NCI-H1436 treated with DMSO at 0.1 percent for 48 hours (cell line): Measurements from ENCODE around the gene FGA.
"Not testable (repeated sequence)": the region's sequence is repeated elsewhere in the genome, so short reads cannot be mapped to it uniquely, and the experiment has no call there.

Experiments
- DNase-seq: peaks from one replicate; lab custom pipeline; 2025; lab: John Stamatoyannopoulos, UW

The FGA gene

DNA sequence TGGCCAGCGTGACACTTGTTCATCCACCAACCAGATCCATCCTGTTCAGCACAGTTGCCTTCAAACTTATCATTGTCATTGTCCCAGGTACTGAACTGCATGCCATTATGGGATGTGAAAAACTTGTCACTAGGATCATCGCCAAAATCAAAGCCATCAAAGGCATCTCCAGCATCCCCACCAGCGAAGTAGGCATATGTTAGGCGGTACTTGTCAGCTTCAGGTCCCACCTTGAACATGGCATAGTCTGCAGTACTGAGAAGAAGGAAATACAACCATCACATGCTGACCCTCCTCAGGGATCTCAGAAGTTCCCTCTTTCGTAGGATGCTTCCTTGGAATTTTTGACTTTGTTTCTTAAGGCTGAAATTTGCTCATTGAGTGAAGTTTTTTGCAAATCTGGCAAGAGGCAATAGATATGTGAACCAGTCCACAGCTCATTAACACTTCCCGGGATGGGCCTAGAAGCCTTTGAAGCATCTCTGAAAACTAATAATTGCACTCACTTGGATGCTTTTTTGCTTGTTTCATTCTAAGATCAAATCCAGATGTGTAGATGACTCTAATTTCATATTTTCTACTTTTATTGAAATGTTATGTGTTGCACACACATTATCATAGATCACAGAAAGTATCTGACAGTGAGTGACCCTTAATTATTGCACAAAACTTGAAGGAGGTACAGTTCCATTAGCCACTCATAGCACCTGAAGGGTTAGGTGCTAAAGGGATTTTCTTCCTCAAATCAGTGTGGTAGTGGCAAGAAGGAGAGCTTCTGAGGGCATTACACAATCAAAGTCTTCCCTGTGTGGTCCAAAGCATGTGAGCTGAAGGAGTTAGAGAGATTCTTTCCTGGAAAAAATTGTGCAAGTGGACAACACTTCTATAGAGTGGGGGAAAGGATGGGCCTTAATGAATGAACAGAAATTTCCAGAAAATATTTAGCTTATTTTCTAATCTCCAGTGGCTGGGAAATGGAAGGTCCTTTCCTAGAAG, 16.5 kb upstream of the FGA start:
- DNase-seq, result no peak

DNA sequence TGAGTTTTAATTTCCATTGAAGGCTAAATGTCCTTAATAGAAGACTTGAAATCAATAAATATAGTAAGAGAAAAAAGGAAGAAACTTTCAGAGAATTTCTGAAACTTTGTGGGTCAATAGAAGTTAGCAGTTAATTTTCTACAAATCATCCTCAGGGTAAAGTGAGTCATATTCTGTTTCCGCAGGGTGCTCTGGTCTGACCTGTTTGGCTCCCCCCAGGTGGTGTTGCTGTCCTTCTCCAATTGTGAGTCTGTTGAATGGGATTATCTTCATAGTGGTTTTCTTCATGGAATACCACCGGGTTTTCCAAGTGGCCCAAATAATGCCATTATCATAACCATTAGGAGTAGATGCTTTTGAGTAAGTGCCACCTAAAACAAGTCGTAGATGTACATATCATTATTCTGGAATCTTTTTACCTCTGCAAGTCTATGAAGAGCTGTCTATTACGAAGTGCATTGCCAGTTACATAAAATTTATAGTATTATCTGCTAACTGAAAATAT, 14.2 kb upstream of the FGA start:
- DNase-seq, result no peak

DNA sequence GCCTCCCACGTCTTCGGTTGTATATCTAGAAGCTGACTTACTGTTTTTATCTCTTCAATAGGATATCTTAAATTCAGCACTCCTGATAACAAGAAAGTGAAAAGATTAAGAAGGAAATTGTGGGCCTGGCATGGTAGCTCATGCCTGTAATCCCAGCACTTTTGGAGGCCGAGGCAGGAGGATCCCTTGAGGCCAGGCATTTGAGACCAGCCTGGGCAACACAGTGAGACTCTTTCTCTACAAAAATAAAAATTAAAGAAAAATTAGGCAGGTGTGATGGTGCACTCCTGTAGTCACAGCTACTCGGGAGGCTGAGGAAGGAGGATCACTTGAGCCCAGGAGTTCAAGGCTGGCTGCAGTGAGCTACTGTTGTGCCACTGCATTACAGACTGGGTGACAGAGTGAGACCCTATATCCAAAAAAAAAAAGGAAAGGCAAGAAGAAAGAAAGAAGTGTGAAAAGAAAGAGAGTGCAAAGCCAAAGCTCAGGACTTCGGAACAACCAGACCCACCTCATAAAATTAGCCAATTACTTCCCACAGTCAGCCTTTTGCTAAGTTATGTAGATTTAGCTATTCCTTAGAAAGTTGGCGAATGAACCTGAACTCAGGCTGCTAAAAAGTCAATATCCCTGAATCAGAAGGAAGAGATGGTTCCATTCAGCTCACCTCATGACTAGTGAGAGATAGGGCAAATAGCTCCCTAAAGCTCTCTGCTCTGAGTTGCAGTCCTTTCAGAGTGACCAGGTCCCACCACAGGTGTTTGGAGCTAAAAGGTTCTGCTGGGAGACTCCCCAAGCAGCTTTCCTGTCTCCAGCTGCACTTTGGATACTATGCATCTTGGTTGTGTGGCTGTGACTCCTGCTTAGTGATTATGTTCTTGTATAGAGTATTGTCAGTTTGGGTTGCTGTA, 12.7 kb upstream of the FGA start:
- no peak for DNase-seq

DNA sequence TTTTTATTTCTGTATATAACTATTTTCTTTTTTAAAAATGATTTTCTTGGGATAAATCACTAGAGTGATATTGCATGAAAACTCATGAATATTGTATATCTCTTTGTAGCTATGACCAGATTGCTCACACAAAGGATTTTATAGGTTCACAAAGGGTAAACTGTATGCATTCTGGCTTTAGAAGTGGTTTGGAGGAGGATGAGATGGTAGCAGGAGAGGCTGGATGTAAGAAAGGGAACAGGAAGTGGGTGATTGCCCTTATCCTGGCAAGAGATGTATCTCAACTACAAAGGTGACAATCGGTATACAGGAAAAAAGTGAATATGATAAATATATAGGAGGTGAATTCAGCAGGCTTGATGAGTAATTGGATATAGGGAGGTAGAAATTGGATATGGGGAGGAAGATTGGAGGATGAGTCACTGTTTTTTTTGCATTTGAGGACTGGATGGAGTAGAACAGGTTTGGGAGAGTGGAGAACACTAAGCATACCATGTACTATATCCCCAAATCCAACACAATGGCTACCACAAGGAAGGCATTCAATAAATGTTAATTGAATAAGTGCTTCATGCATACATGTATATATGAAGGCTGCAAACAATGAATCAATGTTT, 12.0 kb upstream of the FGA start:
- DNase-seq, result no peak

DNA sequence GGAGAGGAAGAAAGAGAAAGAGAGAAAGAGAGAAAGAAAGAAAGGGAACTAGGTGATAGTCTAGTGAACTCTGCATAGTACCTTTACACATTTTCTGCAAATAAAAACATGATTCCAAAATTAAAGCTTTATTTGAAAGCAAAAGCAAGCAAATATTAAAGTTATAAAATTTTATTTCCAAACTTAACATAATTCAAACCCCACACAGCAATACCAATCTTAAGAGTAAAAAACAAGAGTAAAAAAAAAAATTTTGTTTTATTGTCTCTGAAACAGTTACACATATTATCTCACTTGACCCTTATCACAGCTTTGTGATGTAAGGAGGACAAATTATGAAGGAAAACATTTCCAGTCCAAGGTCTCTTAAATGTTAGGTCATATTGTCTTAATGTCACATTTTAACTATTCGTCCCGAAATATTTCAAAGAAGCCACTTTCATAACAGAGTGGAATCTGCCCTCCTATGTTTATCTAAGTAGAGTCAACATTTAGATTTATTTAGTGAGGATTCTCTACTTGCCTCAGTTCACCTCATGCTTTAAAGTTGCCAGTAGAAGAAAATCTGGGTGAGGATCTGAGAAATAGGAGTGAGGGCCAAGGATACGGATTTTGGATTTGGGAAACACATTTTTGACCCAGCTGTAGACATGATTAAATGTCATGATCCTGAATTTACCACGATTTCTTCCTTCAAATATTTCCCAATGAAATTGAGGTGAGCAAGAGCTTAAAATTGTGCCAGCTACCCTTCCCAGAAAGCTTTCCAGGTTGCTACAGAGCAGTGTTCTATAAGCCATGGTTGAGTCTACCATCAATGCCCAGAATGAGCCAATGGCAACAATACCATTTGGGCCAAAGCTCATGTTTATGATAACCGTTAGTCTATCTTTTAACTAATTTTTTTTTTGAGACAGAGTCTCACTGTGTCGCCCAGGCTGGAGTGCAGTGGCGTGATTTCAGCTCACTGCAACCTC, 7.5 kb upstream of the FGA start:
- DNase-seq, result no peak

DNA sequence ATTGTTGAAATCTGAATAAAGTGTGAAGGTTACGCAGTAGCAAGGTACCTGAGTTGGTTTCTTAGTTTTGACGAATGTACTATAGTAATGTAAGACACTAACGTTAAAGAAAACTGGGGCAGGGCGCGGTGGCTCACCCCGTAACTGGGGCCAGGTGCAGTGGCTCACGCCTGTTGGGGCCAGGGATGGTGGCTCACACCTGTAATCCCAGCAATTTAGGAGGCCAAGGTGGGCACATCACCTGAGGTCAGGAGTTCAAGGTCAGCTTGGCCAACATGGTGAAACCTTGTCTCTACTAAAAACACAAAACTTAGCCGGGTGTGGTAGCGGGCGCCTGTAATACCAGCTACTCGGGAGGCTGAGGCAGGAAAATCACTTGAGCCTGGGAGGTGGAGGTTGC, 6.7 kb upstream of the FGA start:
- DNase-seq, result not testable (repeated sequence)

DNA sequence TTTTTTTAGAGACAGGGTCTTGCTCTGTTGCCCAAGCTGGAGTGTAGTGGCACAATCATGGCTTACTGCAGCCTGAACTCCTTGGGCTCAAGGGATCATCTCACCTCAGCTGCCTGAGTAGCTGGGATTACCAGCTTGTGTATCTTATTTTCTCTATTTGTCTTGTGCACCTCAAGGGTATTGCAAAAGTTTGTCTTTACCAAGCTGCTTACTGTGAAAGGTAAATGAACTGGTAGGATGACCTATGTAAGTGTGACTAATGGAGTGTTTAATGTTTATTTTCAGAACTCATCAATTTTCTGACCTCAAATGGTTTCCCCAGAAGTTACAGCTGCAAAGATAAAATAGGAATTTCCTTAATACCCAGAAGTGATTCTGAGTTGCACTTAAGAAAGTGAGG, 5.3 kb upstream of the FGA start:
- DNase-seq, result no peak

DNA sequence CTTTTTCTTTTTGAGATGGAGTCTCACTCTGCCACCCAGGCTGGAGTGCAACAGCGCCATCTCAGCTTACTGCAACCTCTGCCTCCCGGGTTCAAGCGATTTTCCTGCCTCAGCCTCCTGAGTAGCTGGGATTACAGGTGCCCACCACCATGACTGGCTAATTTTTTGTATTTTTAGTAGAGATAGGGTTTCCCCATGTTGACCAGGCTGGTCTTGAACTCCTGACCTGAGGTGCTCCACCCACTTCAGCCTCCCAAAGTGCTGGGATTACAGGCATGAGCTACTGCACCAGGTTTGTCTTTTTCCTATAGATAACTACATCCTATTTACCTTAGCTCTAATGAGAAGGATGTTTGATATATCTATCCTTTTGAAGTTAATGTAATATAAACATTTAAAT, 3.8 kb upstream of the FGA start:
- not testable (repeated sequence) for DNase-seq

DNA sequence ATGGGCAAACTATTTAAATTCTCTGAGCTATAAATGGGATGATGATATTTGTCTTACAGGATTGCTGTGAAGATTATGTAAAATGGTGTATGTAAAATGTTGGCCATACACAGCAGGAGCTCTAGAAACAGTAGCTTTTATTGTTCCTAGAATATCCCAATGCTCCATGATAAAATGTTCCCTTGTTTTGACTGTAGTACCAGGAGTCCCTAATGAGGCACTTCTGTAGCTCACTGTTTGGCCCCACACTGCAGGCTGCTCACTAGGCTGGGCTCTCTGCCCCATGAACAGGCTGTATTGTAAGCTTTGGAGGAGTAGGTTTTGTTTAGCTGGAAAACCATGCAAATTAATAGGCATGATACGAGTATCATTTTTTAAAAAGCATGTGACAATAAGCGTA, 3.3 kb upstream of the FGA start:
- DNase-seq, result no peak

DNA sequence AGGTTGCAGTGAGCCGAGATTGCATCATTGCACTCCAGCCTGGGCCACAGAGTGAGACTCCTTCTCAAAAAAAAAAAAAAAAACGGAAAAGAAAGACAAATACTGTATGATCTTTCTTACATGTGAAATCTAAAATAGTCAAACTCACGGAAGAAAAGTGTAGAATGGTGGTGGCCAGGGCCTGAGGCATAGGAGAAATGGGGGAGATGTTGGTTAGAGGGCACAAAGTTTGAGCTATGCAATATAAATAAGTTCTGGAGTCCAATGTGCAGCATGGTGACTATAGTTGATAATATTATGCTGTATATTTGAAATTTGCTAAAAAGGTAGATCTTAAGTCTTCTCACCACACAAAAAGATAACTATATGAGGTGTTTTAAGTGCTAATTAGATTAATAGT, 1.3 kb upstream of the FGA start:
- DNase-seq, result no peak

DNA sequence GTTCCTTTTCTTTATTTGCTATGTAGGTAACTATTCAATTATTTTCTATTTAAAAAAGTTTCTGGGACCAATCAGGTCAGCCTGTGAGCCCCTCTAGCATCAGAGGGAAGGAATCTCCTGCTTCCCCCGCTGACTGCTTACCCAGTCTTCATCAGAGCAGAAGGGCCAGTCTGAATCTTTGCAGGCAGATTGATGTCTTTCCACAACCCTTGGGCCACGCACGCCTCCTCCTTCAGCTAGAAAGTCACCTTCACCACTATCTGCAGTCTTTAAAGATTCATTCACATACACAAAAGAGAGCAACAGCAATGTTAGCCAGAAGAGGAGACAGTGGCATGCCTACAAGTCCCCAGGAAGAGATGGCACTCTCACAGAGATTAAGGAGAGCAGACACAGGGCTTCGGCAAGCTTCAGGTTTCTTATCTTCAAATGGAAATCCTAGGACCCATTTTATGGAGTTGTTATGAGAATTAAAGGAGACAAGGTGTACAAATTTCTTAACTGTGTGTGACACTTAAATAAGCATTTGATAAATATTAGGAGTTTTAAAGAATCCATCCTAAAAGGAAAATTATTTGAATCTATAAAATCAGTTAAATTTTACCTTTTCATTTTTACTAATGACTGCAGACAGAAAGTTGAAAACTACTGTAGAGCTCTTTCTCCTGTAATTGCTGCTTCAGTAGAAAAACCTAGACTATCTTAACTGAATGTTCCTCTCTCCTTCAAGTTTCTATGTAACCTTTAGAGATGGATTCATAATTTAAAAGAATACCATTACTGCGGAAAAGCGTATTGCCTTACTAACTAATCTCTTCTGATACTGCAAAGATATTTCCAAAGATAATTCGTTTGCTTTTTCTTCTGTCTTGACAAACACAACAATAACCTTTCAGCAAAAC, 995 bp downstream of the FGA start:
- no peak for DNase-seq

DNA sequence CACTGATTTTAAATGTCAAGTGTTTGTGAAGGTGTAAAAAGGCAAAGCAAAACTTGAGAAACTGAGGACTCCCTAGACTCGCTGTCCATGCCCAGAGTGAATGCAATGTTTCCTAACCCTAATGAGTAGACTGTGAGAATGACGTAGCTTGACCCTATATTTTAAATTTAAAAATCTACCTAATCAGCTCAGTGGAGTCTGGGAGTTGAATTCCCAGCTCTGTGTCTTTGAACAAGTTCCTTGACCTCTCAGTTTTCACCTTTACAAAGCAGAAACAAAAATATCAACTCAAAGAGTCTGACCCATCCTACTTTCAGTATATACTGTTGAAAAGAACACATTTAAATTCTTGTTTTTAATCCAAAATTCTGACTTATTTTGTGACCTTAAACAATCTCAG, 2.3 kb downstream of the FGA start:
- DNase-seq, result no peak

DNA sequence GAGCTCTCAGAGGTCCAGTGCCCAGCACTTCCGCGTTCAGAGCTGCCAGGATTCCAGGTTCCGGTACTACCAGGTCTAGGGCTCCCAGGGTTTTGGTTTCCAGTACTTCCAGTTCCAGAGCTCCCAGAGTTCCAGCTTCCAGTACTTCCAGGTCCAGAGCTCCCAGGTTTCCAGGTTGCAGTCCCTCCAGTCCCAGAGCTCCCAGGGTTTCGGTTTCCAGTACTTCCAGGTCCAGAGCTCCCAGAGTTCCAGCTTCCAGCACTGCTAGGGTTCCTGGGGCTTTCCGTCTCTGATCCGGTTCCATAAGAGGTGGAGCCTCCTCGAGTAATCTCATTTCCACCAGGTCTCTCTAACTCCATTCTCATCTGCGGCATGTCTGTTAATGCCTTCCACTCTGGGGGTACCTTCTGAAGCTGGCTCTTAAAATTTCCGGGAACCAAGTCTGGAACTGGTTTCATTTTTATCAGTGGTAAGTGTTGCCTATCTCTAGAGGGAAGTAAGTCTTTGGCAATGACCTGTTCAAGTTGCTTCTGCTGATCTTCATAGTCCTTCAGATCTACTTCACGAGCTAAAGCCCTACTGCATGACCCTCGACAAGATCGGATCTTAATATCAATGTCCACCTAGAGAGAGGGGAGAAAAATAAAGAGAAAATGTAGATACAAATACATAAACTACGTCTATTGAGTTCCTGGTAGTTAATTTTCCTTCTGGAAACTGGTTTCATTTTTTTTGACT, 4.1 kb downstream of the FGA start:
- no peak for DNase-seq

DNA sequence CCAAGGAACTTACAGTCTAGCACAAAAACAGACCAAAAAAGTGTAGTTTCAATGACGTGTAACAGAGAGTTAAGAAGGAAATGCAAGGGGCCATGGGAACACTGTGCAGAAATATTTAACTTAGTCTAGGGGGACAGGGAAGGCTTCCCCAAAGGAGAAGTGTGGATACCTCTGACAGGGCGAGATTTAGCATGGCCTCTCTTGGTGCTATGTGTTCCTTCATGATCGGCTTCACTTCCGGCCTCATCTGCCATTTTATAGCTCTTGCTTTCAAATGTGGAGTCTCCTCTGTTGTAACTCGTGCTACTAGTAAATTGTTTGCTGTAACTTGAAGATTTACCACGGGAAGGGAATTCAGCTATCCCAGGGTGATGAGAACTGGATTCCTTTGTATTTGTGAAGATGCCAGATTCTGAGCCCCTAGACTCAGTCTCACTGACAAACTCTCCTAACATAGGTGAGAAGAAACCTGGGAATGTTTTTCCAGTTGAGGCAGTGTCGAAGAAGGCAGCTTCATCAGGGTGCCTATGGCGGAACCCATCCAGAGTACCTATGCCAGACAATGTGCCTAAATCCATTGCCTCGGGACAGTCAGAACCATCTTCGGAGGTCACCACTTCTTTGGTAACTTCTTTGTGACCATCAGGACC, 5.0 kb downstream of the FGA start:
- no peak for DNase-seq

DNA sequence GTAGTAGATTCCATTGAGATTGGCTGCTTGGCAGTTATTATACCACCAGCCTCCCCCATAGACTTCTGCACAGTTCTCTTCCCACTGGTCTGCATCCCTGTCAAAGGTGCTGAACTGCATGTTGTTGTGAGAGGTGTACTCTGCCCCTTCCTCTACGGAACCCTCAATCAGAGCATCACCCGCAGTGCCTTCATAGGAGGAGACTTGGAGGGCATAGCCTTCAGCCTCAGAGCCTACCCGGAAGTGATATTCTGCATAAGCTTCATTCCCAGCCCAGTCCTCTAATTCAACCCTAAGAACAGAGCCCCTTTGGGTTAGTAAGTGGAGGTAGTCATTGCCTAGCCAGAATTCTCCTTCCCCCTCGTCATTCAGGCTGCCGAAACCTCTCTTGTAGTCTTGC, 6.3 kb downstream of the FGA start:
- DNase-seq, result no peak

DNA sequence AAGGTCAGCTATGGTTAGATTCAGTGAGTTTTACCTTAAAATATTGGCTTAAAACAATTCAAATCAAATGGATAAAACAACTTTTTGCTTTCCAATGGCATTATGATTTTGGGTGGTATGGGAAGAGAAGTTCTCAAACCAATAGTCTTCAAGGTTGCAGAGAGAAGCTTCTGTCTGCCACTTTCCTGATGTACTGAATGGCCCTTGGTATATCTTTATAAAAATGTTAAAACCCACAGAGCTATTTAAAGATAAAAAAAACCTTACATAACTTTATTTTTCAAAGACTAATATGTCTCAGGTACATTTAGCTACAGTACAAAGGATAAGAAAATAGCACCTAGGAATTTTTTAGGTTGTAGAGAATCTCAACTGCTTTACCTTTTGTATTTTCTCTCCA, 6.9 kb downstream of the FGA start:
- no peak for DNase-seq

DNA sequence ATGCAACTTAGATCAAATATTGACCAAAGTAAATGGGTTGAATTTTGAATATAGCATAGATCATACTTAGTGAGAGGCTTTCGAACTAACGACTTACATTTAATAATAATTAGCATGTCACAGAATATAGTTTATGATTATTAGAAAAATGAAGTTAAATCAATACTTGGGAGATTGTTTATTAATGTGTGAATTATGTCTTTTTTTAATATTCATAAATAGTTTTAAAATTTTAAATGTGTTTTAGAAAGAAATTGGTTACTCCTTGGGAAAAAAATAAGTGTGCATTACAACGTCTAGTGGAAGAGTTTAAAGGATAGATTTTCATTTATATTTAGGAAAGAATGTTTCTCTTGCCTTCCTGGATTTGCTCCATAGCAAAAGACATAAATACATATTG, 7.3 kb downstream of the FGA start:
- no peak for DNase-seq

DNA sequence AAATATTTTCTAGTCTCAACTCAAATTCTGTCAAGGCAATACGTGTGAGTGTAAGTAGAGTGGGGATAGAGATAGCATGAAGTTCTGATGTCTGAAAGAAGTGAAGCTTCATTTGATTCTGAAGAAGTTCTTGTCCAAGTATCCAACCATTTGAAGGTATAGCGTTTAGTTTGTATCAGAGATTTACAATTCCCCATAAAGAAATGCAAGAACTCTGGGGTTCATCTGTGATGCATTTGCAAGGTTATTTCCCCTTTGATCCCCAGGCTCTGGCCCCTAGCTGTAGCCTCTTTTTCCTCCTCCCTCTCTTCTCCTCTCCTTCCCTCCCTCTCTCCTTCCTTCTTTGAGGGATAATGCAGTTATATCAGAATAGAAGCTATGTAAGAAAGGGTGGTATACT, 7.8 kb downstream of the FGA start:
- no peak for DNase-seq

DNA sequence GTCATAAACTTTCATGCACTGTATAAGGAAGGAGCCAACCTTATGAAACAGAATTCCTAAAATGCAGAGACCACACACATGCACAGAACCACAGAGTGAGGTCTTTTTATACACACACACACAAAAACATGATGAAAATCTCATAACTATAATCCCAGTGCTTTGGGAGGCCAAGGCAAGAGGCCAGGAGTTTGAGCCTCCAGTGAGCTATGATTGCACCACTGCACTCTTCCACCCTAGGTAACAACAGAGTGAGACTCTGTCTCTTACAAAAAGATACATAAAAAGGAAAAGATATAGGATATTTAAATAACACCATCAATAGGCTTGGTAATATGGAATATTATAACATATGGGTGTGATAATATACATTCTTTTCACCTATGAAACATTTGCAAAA, 10.6 kb downstream of the FGA start:
- DNase-seq, result no peak
